HG02938 (cell line): ENCODE data around the gene KLRC3.
A peak's percentile ranks its signal among the peaks of the same experiment; 100 is the strongest.
"Not testable (repeated sequence)": the region's sequence is repeated elsewhere in the genome, so short reads cannot be mapped to it uniquely, and the experiment has no call there.

Source experiments
- ATAC-seq: cut with Tn5 transposase; IDR thresholded peaks from one replicate; pipeline ENCODE4 v1.9.1; 2021; ENCODE audit warnings: mild to moderate bottlenecking, moderate library complexity; ENCODE audit not compliant: unreplicated experiment

Gene KLRC3

GRCh38 chr12:10404798-10405197 is 15.6 kb downstream of the KLRC3 start:
- no peak for ATAC-seq

DNA sequence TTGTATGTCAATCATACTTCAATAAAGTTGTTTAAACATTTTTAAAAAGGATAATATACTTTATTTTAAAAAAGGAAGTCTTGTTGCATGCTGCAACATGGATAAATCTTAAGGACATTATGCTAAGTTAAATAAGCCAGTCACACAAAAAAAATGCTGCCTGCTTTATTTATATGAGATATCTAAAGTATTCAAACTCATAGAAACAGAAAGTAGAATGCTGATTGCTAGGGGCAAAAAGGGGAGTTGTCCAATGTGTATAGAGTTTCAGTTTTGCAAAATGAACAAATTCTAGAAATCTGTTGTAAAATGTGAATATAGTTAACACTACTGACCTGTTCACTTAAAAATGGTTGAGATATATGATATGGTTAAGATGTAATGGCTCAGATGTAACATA is 19.6 kb downstream of the KLRC3 start:
- ATAC-seq: no peak

- ATAC-seq: no peak
Measured at GRCh38 chr12:10398168-10398567, 22.2 kb downstream of the KLRC3 start.

DNA sequence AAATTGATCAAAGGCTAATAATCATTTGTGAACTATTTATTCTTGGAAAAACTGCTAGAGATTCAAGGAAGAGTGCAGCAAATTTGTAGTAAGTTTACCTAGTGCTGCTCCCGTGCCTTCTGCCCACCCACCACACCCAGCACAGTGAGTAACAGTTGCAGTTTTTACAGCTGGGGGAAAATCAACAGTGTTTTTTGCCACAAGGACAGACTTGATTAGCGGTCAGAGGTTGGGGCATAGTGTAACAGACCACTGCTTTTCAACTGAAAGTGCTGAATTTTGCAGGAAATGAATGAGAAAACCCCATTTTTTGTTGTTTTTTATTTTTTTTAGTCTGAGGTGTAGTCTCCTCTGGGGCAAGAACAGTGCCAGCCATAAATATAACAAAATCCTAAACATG is 23.1 kb downstream of the KLRC3 start:
- ATAC-seq: no peak

DNA sequence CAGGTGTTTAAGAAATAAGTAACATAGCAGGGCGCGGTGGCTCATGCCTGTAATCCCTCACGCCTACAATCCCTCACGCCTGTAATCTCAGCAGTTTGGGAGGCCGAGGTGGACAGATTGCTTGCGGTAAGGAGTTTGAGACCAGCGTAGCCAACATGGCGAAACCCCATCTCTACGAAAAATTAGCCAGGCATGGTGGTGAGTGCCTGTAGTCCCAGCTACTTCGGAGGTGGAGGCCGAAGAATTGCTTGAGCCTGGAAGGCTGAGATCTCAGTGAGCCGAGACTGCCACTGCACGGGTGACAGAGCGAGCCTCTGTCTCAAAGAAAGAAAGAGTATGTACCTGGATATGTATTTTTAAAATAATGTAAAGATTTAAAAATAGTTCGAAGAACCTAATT is 24.2 kb downstream of the KLRC3 start:
- not testable (repeated sequence) for ATAC-seq

DNA sequence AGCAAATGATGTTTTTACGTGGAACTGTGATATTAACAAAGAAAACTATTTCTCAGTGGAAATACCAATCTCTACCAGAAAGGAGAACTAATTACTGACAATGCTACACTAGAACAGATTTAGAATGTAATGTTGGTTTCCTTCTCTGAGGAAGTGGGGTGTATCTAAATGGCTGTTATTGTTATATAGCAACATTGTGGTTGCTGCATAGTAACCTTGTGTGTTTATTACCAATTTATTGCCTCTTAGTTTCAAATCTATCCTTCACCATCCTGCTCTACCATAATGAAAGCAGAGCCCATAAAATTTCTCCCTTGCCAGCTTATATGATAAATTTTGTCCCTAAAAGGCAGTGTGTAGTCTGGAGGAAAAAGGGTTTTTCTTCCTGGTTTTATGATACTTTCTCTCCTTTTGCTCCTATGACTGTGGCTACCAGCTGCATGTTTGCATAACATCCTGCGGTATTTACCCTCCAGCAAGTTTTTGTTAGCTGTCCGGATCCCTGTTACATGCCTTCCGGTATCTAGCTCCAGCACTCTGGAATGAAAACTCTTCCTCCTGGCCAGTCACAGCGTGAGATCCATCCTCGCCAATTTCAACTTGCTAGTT is 24.9 kb downstream of the KLRC3 start:
- peak; percentile 82 for ATAC-seq

- ATAC-seq: not testable (repeated sequence)
Measured at GRCh38 chr12:10394531-10395152, 25.8 kb downstream of the KLRC3 start.

DNA sequence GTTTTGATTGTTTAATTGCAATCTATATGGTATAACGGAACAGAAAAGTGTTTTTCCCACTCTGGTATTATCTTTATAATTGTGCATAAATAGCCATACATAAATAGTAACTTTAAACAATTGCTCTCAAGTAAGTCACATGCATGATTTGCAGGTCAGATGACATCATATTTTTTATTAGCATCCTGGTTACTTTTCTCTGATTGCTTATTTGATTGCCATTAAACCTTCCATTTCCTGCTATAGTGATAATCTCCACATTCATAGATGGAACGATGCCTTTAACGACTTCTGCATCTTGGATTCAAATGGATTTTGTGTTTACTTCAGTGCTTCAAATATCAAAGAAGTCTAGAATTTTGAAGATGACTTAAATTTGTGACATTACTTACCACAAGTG is 27.1 kb downstream of the KLRC3 start:
- ATAC-seq: no peak

DNA sequence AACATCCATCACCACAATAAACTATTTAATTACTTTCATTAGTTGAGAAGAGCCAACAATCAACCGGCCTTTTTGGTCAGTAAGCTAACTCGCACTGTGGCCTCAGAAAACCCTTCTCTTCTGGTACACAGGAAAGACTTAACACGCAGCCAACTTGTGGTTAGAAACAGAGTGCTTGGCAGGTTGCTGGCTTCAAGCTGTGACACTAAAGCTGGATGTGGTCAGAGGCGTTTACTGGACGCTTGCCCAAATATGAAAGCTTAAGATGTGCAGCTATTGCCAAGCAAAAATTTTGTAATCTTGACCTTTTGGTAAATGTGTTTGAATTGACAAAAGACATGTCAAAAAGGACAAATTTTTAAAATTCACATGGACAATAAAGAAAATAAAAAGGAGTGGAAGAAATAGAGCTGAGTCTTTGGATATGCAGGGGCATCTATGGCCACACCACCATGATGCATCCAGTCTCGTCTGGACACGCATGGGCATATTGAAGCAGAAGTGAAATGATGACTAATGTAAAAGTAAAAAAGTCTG is 27.9 kb downstream of the KLRC3 start:
- peak; percentile 53 for ATAC-seq

DNA sequence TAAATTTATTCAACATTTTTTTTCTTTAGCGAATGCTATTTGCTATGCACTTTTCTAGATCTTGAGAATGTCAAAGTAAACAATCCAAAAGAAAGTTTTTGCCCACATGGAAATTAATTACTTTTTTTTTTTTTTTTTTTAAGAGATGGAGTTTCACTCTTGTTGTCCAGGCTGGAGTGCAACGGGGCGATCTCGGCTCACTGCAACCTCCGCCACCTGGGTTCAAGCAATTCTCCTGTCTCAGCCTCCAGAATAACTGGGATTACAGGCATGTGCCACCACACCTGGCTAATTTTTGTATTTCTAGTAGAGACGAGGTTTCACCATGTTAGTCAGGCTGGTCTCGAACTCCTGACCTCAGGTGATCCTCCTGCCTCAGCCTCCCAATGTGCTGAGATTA is 29.4 kb downstream of the KLRC3 start:
- not testable (repeated sequence) for ATAC-seq

GRCh38 chr12:10389904-10390303 is 30.5 kb downstream of the KLRC3 start, which contains the start of gene KLRK1:
TSS of gene KLRK1 (minus strand) at chr12:10390041. CDS start at chr12:10388810, 1,231 bp downstream.
- no peak for ATAC-seq

GRCh38 chr12:10388624-10389413 is 31.6 kb downstream of the KLRC3 start:
- no peak for ATAC-seq

DNA sequence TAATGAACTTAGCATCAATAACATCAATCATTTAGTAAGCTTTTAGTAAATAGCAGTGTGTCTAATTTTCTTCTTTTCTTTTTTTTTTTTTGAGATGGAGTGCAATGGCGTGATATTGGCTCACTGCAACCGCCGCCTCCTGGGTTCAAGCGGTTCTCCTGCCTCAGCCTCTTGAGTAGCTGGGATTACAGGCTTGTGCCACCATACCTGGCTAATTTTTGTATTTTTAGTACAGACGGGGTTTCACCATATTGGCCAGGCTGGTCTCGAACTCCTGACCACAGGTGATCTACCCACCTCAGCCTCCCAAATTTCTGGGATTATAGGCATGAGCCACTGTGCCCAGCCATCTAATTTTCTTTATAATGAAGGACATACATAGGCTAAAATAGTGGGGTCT is 32.9 kb downstream of the KLRC3 start:
- ATAC-seq: not testable (repeated sequence)

DNA sequence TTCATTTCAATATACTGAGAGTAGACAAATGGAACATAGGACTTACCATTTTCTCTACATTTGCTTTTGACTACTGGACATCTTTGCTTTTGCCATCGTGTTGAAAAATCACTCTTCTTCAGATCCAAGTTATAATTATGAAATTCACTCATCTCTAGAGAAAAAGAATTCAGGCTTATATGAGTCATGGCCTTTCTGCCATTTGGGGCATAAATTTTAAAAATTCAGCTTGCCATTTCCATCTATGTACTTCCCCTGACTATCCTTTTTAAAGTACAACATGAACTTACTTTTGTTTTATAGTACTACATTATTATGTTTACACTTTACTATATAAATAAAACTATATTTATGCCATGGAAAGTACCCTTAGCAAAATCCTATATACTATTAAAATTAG is 33.5 kb downstream of the KLRC3 start:
- ATAC-seq: no peak

DNA sequence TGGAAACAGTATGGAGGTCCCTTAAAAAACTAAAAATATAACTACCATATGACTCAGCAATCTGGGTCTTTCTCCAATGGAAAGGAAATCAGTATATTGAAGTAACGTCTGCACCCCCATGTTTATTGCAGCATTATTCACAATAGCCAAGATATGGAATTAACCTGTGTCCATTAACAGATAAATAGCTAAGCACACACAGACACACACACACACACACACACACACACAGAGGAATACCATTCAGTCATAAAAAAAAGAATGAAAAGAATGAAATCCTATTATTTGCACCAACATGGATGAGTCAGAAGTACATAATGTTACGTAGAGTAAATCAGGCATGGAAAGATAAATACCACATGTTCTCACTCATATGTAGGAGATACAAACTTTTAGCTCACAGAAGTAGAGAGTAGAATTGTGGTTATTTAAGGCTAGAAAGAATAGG is 35.2 kb downstream of the KLRC3 start:
- no peak for ATAC-seq

DNA sequence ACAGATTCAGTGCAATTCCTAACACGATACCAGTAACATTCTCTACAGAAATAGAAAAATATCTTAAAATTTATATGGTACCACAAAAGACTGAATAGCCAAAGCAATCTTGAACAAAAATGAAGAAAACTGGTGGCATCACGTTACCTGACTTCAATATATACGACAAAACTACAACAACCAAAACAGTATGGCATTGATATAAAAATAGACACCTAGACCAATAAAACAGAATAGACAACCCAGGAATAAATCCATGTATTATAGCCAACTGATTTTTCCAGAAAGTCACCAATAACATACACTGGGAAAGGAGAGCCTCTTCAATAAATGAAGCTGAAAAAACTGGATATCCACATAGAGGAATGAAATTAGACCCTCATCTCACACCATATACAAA is 36.2 kb downstream of the KLRC3 start:
- ATAC-seq: no peak

DNA sequence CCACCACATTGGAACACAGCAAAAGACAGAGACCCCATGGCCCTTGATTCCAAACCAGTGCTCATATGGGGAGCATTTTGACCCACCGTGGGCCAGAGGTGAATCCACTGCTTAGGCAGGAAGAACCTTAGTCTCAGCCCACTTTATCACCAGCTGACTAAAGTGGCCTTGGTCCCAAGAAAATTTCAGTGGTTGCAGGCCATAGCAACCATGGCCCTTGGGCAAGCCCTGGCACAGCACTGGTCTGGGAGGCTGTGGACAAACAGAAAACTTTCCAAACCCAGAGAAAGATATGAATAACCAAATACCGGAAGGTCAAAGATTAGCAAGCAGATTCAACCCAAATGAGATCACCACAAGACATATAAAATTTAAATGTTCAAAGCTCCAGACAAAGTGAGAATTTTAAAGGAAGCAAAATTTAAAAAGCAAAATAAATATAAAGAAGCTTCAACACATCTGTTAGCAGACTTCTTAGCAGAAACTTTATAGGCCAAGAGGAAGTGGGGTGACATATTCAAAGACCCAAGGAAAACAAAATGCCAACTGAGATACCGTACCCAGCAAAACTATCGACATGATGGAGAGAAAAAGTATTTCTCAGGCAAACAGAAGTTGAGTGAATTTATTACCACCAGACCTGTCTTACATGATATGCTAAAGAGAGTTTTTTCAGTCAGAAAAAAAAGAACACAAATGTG is 38.3 kb downstream of the KLRC3 start:
- ATAC-seq: no peak

GRCh38 chr12:10378737-10379136 is 41.7 kb downstream of the KLRC3 start:
- ATAC-seq: not testable (repeated sequence)

- no peak for ATAC-seq
Measured at GRCh38 chr12:10374624-10375018, 45.8 kb downstream of the KLRC3 start.

- no peak for ATAC-seq
Measured at GRCh38 chr12:10372559-10372958, 47.8 kb downstream of the KLRC3 start.
